Neural cell (in vitro differentiated cells): ENCODE measurements around the gene SPPL2A.

Source experiments
- EZH2 ChIP-seq: fragments of 200-600, 300-800 bp; shearing (Covaris generic), sonication (generic); IDR thresholded peaks from 2 replicates; pipeline ENCODE4 v1.6.1; 2014; ENCODE audit warnings: antibody characterized with exemption, low read length, borderline replicate concordance, mild to moderate bottlenecking; ENCODE audit not compliant: insufficient read depth, poor library complexity, severe bottlenecking
- RAD21 ChIP-seq: fragments of 450-650 bp; conservative IDR thresholded peaks from 2 replicates; pipeline ENCODE4 v1.6.1; 2014; ENCODE audit warnings: antibody characterized with exemption, mild to moderate bottlenecking, moderate library complexity
- TF ChIP-seq, protein P1 (sequence below): fragments of 450-650 bp; IDR thresholded peaks from 2 replicates; pipeline ENCODE4 v1.5.1; 2014; ENCODE audit warnings: antibody characterized with exemption, mild to moderate bottlenecking, moderate library complexity; ENCODE audit not compliant: poor library complexity, severe bottlenecking

DNA sequence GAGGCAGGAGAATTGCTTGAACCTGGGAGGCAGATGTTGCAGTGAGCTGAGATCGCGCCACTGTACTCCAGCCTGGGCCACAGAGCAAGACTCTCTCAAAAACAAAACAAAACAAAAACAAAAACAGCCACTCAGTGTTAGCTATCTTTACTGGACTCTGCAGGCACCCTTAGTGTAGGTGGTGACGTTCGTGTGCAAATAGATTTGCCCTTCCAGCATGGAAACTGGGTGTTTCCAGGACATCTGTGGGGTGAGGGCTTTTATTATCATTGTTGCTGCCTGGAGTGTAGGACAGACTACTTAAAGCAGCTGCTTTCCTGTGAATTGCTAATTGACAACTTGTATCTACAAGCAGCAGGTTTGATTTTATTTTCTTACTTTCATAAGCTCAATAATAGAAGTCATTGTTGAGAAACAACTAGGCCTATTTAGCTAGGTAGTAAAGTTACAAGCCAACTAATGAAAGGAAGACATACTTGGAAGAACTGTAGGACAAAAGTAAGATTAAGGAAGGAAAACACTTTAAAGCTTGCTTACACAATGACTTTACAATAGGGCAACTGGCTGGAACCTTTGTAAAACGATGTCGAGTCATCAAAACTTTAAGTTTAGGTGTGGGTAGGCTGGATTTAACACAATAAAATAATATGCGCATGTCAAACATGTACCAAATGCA lies 25.4 kb upstream of the SPPL2A start:
- TF ChIP-seq EZH2: no peak
- TF ChIP-seq, protein P1, sequence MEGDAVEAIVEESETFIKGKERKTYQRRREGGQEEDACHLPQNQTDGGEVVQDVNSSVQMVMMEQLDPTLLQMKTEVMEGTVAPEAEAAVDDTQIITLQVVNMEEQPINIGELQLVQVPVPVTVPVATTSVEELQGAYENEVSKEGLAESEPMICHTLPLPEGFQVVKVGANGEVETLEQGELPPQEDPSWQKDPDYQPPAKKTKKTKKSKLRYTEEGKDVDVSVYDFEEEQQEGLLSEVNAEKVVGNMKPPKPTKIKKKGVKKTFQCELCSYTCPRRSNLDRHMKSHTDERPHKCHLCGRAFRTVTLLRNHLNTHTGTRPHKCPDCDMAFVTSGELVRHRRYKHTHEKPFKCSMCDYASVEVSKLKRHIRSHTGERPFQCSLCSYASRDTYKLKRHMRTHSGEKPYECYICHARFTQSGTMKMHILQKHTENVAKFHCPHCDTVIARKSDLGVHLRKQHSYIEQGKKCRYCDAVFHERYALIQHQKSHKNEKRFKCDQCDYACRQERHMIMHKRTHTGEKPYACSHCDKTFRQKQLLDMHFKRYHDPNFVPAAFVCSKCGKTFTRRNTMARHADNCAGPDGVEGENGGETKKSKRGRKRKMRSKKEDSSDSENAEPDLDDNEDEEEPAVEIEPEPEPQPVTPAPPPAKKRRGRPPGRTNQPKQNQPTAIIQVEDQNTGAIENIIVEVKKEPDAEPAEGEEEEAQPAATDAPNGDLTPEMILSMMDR: no peak
- TF ChIP-seq RAD21: no peak
